Sigmoid colon (tissue), 7 donors: ENCODE data around the gene ZWILCH. TPM values are rescaled to one million over a fixed set of nuclear protein-coding genes. Genes with fewer than 3 reads are reported as not detected.
"Not testable (repeated sequence)": the region's sequence is repeated elsewhere in the genome, so short reads cannot be mapped to it uniquely, and the experiment has no call there.

ENCODE experiments used
- DNase-seq: peaks from one replicate; pipeline ENCODE4 v3.0.0-alpha.2; 2019
- H3K27ac ChIP-seq, 4 donors: fragments of 200-600 bp; sonication (generic); one replicate each; pipeline ENCODE4 v1.5.1; 2016 to 2019; ENCODE audit warnings: mild to moderate bottlenecking in 1 of 4
- H3K27me3 ChIP-seq, 3 donors: fragments of 200-600 bp; sonication (generic); one replicate each; pipeline ENCODE4 v1.5.1; 2019; ENCODE audit warnings: mild to moderate bottlenecking in 1 of 3
- H3K36me3 ChIP-seq, 4 donors: fragments of 200-600 bp; sonication (generic); one replicate each; pipeline ENCODE4 v1.5.1; 2016 to 2019
- H3K4me1 ChIP-seq, 4 donors: fragments of 200-600 bp; sonication (generic); one replicate each; pipeline ENCODE4 v1.5.1; 2017 to 2019
- H3K4me3 ChIP-seq, 4 donors: fragments of 200-600 bp; sonication (generic); one replicate each; pipeline ENCODE4 v1.5.1; 2017 to 2019; ENCODE audit warnings: mild to moderate bottlenecking in 2 of 4, moderate library complexity in 1 of 4
- H3K9me3 ChIP-seq, 4 donors: fragments of 200-600 bp in 3 of 4; sonication (generic) in 3 of 4; one replicate each; pipeline versions ENCODE4 v1.5.1 to v1.6.1; 2013 to 2019
- CTCF ChIP-seq, 4 experiments: fragments of 450-650 bp in 3 of 4; fragments of 200-600 bp in 1 of 4; IDR thresholded peaks; one replicate each; pipeline ENCODE4 v1.5.1; 2016 to 2019; ENCODE audit warnings: antibody characterized with exemption in 4 of 4, mild to moderate bottlenecking in 3 of 4, moderate library complexity in 2 of 4
- EP300 ChIP-seq, 4 donors: sonication (generic); formaldehyde crosslinking; IDR thresholded peaks; one replicate each; pipeline ENCODE4 v1.6.1; 2017; ENCODE audit warnings: antibody characterized with exemption in 4 of 4
- POLR2A ChIP-seq, 2 donors: fragments of 450-650 bp; IDR thresholded peaks; one replicate each; pipeline ENCODE4 v1.6.1; 2016; ENCODE audit warnings: antibody characterized with exemption in 2 of 2, mild to moderate bottlenecking in 2 of 2, moderate library complexity in 2 of 2
- POLR2AphosphoS5 ChIP-seq, 4 donors: sonication (generic); formaldehyde crosslinking; IDR thresholded peaks; one replicate each; pipeline ENCODE4 v1.6.1; 2017; ENCODE audit warnings: antibody characterized with exemption in 4 of 4
- WGBS, 2 donors: extraction: QIAGEN DNeasy Blood & Tissue Kit; methylation state at CpG; one replicate each; pipeline ENCODE4 v1.1.7; 2013; 5-methylcytosine and 5-hydroxymethylcytosine counted together
- intact Hi-C: fragments of 100-400 bp; cut with DNase I; formaldehyde crosslinking; loops from one replicate; pipeline ENCODE4 v1.15.1; 2023
- polyA plus RNA-seq, 3 donors: library from polyadenylated mRNA; stranded (reverse); fragments of 200-250 nt; gene quantifications; one replicate each; pipeline ENCODE4 v1.2.3, GENCODE V29; 2013
- total RNA-seq, 4 donors: library from RNA; depleted of rRNA; stranded (reverse); fragments of >200 nt; gene quantifications; one replicate each; pipeline ENCODE4 v1.1.0, GENCODE V29; 2016
- donor health status: healthy with polysubstance abuse.
- donor health status: Bipolar disorder and iron deficiency.
- donor health status: healthy.

Gene ZWILCH
- total RNA-seq: 1 to 10 TPM; 3.1 to 8.2 (median 3.6) TPM
- polyA plus RNA-seq: 1 to 10 TPM; 5.8 to 9.3 (median 6.0) TPM

- 0% methylated on average over 46 of the region's 46 CpGs for WGBS, 2 donors
- H3K27me3 ChIP-seq: no peaks in the 10 kb centered on the region
- no peaks in the 10 kb centered on the region for H3K9me3 ChIP-seq
- H3K4me1 ChIP-seq: peaks cover 0 to 30% (median 22%) of the 10 kb centered on the region in 4 donors
- TF ChIP-seq POLR2A (IDR thresholded peaks at IDR 0.05) (peak; percentile 98 to 99), EP300 (IDR thresholded peaks at IDR 0.05) (no peak), POLR2AphosphoS5 (IDR thresholded peaks at IDR 0.05) (peak; percentile 96 to 99 (median 98))
- DNase-seq: peak; percentile 90
- intact Hi-C loops: loop anchor here (2.0 to 5.0 kb wide), 3 partner anchors 118 to 348 kb away; partner anchors contain the start of genes MAP2K1 and TIPIN
- peaks cover 12 to 37% (median 27%) of the 10 kb centered on the region in 4 donors for H3K36me3 ChIP-seq
- H3K27ac ChIP-seq: peak within 1 kb of the TSS; percentile 88 to 90 (median 89)
- peak within 1 kb of the TSS; percentile 65 to 87 (median 78) for H3K4me3 ChIP-seq
Measured at GRCh38 chr15:66504563-66505429, at the start of gene ZWILCH, which contains the start of gene RPL4. TSS of gene ZWILCH (plus strand) at chr15:66505326. CDS start at chr15:66505339, 13 bp downstream. TSS of gene RPL4 (minus strand) at chr15:66504855. CDS start at chr15:66504790, 65 bp downstream.

- TF ChIP-seq POLR2A (IDR thresholded peaks at IDR 0.05) (no peak), EP300 (IDR thresholded peaks at IDR 0.05) (no peak), POLR2AphosphoS5 (IDR thresholded peaks at IDR 0.05) (no peak), CTCF (IDR thresholded peaks at IDR 0.05) (no peak)
- no peak for DNase-seq
- H3K4me1 ChIP-seq: no peaks in the 10 kb centered on the region
- intact Hi-C loops: no loop called here
- H3K27ac ChIP-seq: no peak overlapping the region
- H3K9me3 ChIP-seq: no peaks in the 10 kb centered on the region
- peaks cover 0 to 5% (median 0%) of the 10 kb centered on the region in 4 donors for H3K36me3 ChIP-seq
- H3K4me3 ChIP-seq: no peak overlapping the region
- WGBS, 2 donors: 75 to 90% methylated on average over 3 of the region's 3 CpGs
- no peaks in the 10 kb centered on the region for H3K27me3 ChIP-seq
Measured at GRCh38 chr15:66456211-66456610, 48.9 kb upstream of the ZWILCH start.

- TF ChIP-seq CTCF (IDR thresholded peaks at IDR 0.05) (no peak), POLR2AphosphoS5 (IDR thresholded peaks at IDR 0.05) (no peak), EP300 (IDR thresholded peaks at IDR 0.05) (no peak), POLR2A (IDR thresholded peaks at IDR 0.05) (no peak)
- H3K27me3 ChIP-seq: no peaks in the 10 kb centered on the region
- intact Hi-C loops: no loop called here
- 76 to 79% methylated on average over 3 of the region's 3 CpGs for WGBS, 2 donors
- no peak overlapping the region for H3K27ac ChIP-seq
- no peaks in the 10 kb centered on the region for H3K9me3 ChIP-seq
- no peaks in the 10 kb centered on the region for H3K36me3 ChIP-seq
- no peaks in the 10 kb centered on the region for H3K4me1 ChIP-seq
- no peak for DNase-seq
- no peak overlapping the region for H3K4me3 ChIP-seq
Measured at GRCh38 chr15:66459818-66460615, 45.1 kb upstream of the ZWILCH start.

GRCh38 chr15:66461294-66461693, 43.8 kb upstream of the ZWILCH start:
- WGBS, 2 donors: 96 to 97% methylated on average over 6 of the region's 6 CpGs
- H3K4me1 ChIP-seq, DNase-seq, H3K4me3 ChIP-seq, H3K36me3 ChIP-seq, H3K9me3 ChIP-seq, intact Hi-C loops, H3K27me3 ChIP-seq: not testable (repeated sequence)
- H3K27ac ChIP-seq: peak overlapping the region in 1 of 4 donors; percentile 8

GRCh38 chr15:66461917-66462316, 43.2 kb upstream of the ZWILCH start:
- TF ChIP-seq POLR2A (IDR thresholded peaks at IDR 0.05) (no peak), EP300 (IDR thresholded peaks at IDR 0.05) (no peak), POLR2AphosphoS5 (IDR thresholded peaks at IDR 0.05) (no peak), CTCF (IDR thresholded peaks at IDR 0.05) (no peak)
- 75 to 87% methylated on average over 2 of the region's 2 CpGs for WGBS, 2 donors
- Histone ChIP-seq H3K4me3 (no peak overlapping the region), H3K36me3 (no peaks in the 10 kb centered on the region), H3K27ac (peak overlapping the region in 1 of 4 donors; percentile 8), H3K9me3 (no peaks in the 10 kb centered on the region), H3K4me1 (no peaks in the 10 kb centered on the region), H3K27me3 (no peaks in the 10 kb centered on the region)
- intact Hi-C loops: no loop called here
- no peak for DNase-seq
